DOHH2 (cell line): ENCODE data around the gene OR51B5.

ENCODE experiments used
- H3F3A ChIP-seq: fragments of 200-600 bp; sonication (generic), shearing (Covaris generic); 2 replicates; pipeline ENCODE4 v1.6.0; 2016; ENCODE audit warnings: antibody characterized with exemption, mild to moderate bottlenecking; ENCODE audit not compliant: control insufficient read depth, insufficient read depth
- H3K27ac ChIP-seq: fragments of 200-600 bp; sonication (generic); 2 replicates; pipeline ENCODE4 v1.5.1; 2014; ENCODE audit warnings: low read depth, mild to moderate bottlenecking, low read length, moderate library complexity
- H3K27me3 ChIP-seq: fragments of 200-600 bp; sonication (generic); 2 replicates; pipeline ENCODE4 v1.6.1; 2014; ENCODE audit warnings: mild to moderate bottlenecking, low read length, mixed read lengths; ENCODE audit not compliant: control insufficient read depth
- H3K36me3 ChIP-seq: fragments of 200-600 bp; sonication (generic); 2 replicates; pipeline ENCODE4 v1.6.1; 2014; ENCODE audit warnings: mild to moderate bottlenecking, low read length, moderate library complexity, mixed read lengths; ENCODE audit not compliant: control insufficient read depth
- H3K4me1 ChIP-seq: fragments of 200-600 bp; sonication (generic); 2 replicates; pipeline ENCODE4 v1.6.1; 2014; ENCODE audit warnings: mild to moderate bottlenecking, low read length, mixed read lengths; ENCODE audit not compliant: control insufficient read depth
- H3K4me2 ChIP-seq: fragments of 200-600 bp; sonication (generic); 2 replicates; pipeline ENCODE4 v1.6.0; 2014; ENCODE audit warnings: mild to moderate bottlenecking, low read length, moderate library complexity
- H3K4me3 ChIP-seq: fragments of 200-600 bp; sonication (generic); 2 replicates; pipeline ENCODE4 v1.5.1; 2014; ENCODE audit warnings: mild to moderate bottlenecking, low read length, mixed read lengths
- H3K79me2 ChIP-seq: fragments of 200-600 bp; sonication (generic); 2 replicates; pipeline ENCODE4 v1.6.1; 2014; ENCODE audit warnings: mild to moderate bottlenecking, low read length, mixed read lengths; ENCODE audit not compliant: control insufficient read depth
- H3K9me2 ChIP-seq: fragments of 200-600 bp; sonication (generic); replicated peaks from 2 replicates; pipeline ENCODE4 v1.6.1; 2014; ENCODE audit warnings: mild to moderate bottlenecking, low read length, mixed read lengths; ENCODE audit not compliant: control insufficient read depth
- H3K9me3 ChIP-seq: fragments of 200-600 bp; sonication (generic); 2 replicates; pipeline ENCODE4 v1.6.1; 2014; ENCODE audit warnings: antibody characterized with exemption, low read length, mixed read lengths; ENCODE audit not compliant: control insufficient read depth, insufficient read depth
- H4K20me1 ChIP-seq: fragments of 200-600 bp; sonication (generic); 2 replicates; pipeline ENCODE4 v1.6.0; 2014; ENCODE audit warnings: low read depth, mild to moderate bottlenecking, antibody characterized with exemption, low read length, moderate library complexity; ENCODE audit not compliant: control insufficient read depth, insufficient read depth
- CTCF ChIP-seq: fragments of 200-600 bp; sonication (generic); IDR thresholded peaks from one replicate; pipeline ENCODE4 v1.5.1; 2014; ENCODE audit warnings: antibody characterized with exemption, mild to moderate bottlenecking, low read depth, low read length; ENCODE audit not compliant: poor library complexity, severe bottlenecking
- EZH2phosphoT487 ChIP-seq: fragments of 200-600 bp; sonication (generic); IDR thresholded peaks from 2 replicates; pipeline ENCODE4 v1.6.1; 2017; ENCODE audit warnings: borderline replicate concordance, mild to moderate bottlenecking, antibody characterized with exemption, low read length, moderate library complexity, mixed read lengths

The OR51B5 gene

GRCh38 chr11:5383576-5383975 is 40.3 kb upstream of the OR51B5 start, which contains the start of gene OR51M1:
Gene OR51M1, plus strand, starts transcription at chr11:5383812. Its CDS starts 5,587 bp downstream, at chr11:5389399.
- Histone ChIP-seq H3K4me1 (no peaks in the 10 kb centered on the region), H3K79me2 (no peaks in the 10 kb centered on the region), H3K4me3 (no peak within 1 kb of the TSS), H4K20me1 (no peaks in the 10 kb centered on the region), H3K9me3 (no peaks in the 10 kb centered on the region), H3F3A (no peaks in the 10 kb centered on the region), H3K36me3 (no peaks in the 10 kb centered on the region), H3K27me3 (no peaks in the 10 kb centered on the region), H3K27ac (no peak within 1 kb of the TSS), H3K4me2 (no peak within 1 kb of the TSS), H3K9me2 (no peaks in the 10 kb centered on the region)
- TF ChIP-seq CTCF (no peak), EZH2phosphoT487 (no peak)

GRCh38 chr11:5380740-5381342 is 37.5 kb upstream of the OR51B5 start:
- H3K79me2 ChIP-seq: no peaks in the 10 kb centered on the region
- H3F3A ChIP-seq: no peaks in the 10 kb centered on the region
- H3K9me2 ChIP-seq: no peaks in the 10 kb centered on the region
- H3K4me3 ChIP-seq: no peak overlapping the region
- H3K27ac ChIP-seq: no peak overlapping the region
- TF ChIP-seq CTCF: peak; percentile 74
- no peak for TF ChIP-seq EZH2phosphoT487
- H3K4me2 ChIP-seq: no peak overlapping the region
- no peaks in the 10 kb centered on the region for H3K9me3 ChIP-seq
- no peaks in the 10 kb centered on the region for H4K20me1 ChIP-seq
- no peaks in the 10 kb centered on the region for H3K4me1 ChIP-seq
- no peaks in the 10 kb centered on the region for H3K36me3 ChIP-seq
- no peaks in the 10 kb centered on the region for H3K27me3 ChIP-seq

GRCh38 chr11:5369789-5370188 is 26.5 kb upstream of the OR51B5 start:
- Histone ChIP-seq H3K4me2 (no peak overlapping the region), H3K79me2 (no peaks in the 10 kb centered on the region)
- TF ChIP-seq EZH2phosphoT487 (no peak), CTCF (no peak)

More at GRCh38 chr11:5369789-5370188, 26.5 kb upstream of the OR51B5 start:
- Histone ChIP-seq H4K20me1 (no peaks in the 10 kb centered on the region), H3K9me3 (no peaks in the 10 kb centered on the region), H3F3A (no peaks in the 10 kb centered on the region), H3K9me2 (no peaks in the 10 kb centered on the region), H3K4me1 (no peaks in the 10 kb centered on the region), H3K36me3 (no peaks in the 10 kb centered on the region), H3K27ac (no peak overlapping the region), H3K4me3 (no peak overlapping the region), H3K27me3 (no peaks in the 10 kb centered on the region)
